ACHN (cell line): ENCODE data around the gene GPR171.
A peak's percentile ranks its signal among the peaks of the same experiment; 100 is the strongest.
"Not testable (repeated sequence)": the region's sequence is repeated elsewhere in the genome, so short reads cannot be mapped to it uniquely, and the experiment has no call there.

Experiments used
- DNase-seq: peaks from one replicate; pipeline ENCODE4 v3.0.0-alpha.2; 2015
- in situ Hi-C: cut with HindIII; loops from 2 replicates; pipeline ENCODE4 v1.10.0; 2017; ENCODE audit warnings: low sequenced_read_pairs, low pct_ligation_motif_present, low pct_unique_long_range_greater_than_20kb

GPR171 gene

DNA sequence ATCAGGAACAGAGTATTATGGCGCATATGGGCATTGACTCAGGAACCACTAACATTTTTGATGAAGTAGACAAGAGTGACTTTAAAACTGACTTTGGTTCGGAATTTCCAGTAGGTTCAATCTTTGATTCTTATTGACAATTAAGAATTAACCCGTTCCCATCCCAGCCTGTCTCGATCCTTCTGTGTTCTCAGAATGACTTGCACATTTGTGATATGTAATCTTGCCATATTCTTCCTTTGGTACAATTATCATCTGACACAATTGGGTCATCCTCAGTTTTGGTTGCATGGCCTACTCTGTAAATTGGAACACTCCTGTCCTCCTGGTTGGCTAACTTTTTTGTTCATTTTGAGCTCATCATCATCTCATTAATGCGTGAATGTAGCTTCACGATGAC is 10.5 kb downstream of the GPR171 start:
- in situ Hi-C loops = no loop called here
- no peak for DNase-seq

DNA sequence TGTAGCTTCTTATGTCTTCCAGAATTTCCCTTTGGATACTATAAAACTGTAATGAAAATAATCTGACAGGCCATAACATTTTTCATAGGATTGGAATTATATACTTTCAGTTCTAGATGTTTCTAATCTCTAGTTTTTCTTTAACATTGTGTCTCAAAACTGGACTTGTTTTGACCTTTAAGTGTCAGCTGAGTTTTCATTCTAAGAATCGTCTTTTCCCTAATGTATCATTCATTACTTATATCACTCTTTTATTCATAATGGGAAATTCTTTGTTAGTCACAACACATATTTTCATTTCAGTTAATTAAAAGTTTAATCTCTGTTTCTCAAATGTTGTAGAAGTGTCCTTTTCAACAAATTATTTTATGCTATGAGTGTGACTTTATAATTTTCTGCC is 11.9 kb downstream of the GPR171 start:
- DNase-seq = no peak
- in situ Hi-C loops = no loop called here

DNA sequence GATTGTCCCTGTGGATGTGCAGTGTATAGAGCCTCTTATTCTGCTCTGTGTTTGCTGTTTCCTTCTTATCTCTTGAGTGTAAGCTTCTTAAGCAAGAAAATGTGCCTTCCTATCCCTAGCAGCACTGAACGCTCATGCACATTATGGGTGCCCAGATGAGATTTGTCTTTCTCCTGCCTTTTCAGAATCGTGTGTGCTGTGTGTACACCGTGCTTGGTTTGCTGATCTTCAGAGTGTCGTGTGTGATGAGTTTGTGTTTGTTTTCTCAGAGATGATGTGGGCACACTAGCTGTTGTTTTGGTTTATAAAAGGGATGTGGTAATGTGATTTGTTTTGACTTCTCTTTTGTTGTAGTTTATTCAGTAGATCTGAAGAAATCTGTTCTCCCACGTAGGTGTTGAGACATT is 19.7 kb downstream of the GPR171 start:
- no peak for DNase-seq
- in situ Hi-C loops = no loop called here

DNA sequence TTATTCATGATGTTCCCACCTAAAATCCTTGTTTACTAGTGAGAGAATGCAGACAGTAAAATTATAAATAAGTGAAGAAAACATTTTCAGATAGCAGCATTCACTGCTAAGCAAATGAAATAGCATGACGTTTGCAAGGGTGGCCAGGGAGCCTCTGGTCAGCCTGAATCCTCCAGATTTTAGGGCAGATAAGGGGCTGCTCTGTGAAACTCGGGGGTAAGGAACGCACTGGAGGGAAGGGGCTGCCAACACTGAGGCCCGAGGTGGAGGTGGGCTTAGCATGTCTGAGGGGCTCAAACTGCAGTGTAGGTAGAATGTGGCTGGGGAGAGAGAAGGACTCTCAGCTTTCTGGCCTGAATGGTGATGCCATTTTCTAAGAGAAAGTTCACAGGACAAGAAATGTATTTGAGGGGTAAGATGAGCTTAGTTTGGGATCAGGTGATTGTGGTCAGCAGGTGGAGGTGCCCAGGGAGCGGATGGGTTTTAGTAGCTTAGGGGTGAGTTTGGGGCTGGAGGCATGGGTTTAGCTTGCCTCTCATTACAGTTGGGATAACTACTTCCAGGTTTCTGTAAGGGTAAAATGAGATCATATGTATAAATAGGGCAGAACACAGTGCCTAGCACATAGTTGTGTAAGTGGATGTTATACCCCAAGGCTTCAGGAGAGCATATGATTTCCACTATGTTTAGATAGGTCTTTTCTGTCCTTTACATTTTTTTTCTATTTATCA is 20.5 kb downstream of the GPR171 start:
- DNase-seq = no peak

DNA sequence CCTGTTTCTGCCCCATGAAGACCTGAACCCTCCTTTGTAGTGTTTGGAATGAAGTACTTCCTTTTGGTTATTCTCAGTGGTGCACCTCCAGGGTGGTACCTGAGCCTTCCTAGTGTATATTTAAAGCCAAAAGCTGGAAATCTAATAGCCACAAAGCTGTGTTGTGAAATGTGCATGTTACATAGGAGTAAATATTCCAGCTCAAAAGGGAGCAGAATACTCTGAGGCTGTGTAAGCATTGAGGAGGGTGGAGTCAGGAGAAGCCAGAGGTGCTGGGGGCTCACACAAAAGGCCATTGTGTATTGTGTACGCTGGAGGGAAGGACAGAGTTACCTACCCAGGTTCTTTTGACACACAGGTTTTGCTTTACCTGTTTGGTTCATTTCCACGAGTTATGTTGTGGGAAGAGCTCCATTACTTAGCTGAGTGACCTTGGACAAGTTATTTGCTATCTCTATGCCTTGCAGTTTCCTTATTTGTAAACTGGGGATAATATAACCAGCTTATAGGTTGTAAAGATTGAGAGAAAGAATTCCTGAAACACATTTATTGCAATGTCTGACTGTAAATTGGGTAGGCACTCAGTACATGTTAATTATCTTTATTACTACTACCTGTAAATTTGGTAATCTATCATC is 24.7 kb downstream of the GPR171 start:
- in situ Hi-C loops = no loop called here
- DNase-seq = no peak

More for the DNA sequence above, 20.5 kb downstream of the GPR171 start:
- in situ Hi-C loops = no loop called here

DNA sequence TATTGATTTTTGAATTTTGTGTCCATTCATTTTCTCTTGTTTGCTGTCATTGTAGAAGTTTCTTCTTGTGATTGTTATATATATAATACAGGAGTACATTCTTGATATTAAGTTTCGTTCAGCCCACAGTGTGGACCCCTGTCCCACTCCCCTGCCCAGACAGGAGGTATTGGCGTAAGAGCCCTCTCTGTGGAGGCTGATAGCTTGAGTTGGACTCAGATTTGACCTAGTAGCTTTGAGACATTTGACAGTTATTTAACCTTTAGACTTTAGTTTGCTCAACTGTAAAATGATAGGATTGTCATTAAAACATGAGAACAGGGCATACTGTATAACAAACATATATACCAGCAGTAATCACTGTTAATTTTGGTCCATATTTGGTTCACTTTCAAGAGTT is 27.1 kb downstream of the GPR171 start:
- no peak for DNase-seq
- in situ Hi-C loops = no loop called here

DNA sequence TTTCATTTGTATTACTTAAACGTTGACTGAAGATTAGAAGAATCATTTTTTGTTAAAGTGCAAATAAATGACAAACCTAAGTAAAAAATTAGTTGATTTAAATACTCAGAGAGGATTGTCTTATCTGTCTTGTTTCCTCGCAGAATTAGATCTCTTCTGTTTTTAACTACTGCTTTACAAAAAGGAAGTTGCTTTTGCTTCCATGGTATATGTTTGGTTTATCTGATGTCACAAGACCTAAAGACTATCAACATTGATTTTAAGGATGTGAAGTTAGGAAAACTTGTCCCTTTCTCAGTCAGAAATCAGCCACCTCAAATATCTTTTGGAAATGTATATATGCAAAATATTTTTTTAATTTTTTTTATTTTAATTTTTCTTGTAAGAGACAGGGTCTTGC is 28.7 kb downstream of the GPR171 start:
- no peak for DNase-seq
- in situ Hi-C loops = no loop called here

DNA sequence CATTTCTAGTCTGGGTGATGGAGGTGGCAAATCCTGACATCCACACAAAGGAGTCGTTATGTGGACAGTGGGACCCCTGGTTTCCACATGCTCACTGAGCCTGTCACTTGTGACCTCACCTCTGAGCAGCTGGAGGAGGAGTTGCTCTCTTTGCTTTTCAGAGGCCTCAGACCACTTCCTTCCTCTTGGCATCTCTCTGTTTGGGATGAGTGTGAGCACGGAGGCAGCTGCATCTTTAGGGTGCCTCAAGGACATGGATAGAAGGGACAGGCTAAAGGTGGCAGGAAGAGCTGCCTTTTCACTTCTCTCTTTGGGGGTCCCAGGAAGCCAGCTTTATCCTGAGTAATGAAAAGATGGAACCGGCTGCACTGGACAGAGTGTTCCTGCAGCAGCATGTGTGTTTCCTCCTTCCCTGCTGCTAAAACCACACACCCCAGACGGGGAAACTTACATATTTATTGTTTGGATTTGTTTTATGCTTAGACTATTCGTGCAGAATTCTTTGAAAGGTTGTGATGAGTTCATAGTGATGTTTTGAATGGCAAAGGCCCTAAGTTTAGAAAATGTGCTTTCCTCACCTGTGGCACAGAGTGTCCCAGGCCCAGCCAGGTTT is 31.8 kb downstream of the GPR171 start:
- in situ Hi-C loops = no loop called here
- no peak for DNase-seq

DNA sequence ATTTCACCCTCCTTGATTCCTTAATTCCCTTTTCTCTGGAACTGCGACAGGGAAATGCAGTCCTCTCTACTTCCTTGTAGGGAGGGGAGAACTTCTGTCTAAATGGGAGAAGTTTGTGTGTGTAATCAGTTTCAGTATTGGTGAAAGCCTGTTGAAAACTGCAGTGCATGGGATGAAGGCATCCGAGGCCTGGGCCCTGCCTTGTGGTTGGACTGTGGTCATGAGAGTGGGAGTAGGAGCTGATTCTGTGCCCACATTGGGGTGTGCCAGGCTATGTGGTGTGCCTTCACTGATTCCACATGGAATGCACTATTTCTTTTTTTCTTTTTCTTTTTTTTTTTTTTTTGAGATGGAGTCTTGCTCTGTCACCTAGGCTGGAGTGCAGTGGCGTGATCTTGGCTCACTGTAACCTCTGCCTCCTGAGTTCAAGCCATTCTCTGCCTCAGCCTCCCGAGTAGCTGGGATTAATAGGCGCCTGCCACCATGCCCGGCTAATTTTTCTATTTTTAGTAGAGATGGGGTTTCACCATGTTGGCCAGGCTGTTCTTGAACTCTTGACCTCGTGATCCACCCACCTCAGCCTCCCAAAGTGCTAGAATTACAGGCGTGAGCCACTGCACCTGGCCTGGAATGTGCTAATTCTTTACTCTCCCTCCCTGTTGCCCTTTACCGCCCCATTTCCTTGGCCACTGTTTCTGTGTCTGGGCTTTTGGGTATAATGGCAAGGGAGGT is 32.9 kb downstream of the GPR171 start:
- in situ Hi-C loops, DNase-seq: not testable (repeated sequence)

DNA sequence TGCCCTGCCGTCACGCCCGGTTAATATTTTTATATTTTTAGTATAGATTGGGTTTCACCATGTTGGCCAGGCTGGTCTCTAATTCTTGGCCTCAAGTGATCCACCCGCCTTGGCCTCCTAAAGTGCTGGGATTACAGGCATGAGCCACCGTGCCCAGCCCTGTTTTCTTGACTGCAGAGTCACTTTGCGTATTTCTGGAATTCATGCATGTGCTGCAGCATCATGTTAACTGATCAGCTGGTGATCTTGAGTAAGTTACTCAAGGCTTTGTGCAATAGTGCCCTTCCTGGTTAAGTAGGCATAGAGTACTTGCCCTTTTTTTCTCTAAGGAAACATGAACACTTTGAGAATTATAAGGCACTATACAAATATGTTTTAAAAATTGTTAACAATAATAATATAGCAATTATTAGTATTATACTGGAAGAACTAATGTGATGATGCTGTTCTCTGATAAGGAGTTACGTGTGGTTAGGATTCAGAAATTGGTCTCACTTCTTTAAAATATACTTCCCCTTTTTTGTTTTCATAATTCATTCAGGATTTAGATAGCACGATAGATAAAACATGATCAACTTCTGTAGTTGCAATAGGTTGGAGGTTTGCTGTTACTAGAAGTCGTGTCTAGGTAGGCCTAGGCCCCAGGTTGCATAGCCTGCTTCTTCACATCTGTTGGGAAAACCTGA is 33.6 kb downstream of the GPR171 start:
- in situ Hi-C loops = no loop called here
- DNase-seq = no peak

DNA sequence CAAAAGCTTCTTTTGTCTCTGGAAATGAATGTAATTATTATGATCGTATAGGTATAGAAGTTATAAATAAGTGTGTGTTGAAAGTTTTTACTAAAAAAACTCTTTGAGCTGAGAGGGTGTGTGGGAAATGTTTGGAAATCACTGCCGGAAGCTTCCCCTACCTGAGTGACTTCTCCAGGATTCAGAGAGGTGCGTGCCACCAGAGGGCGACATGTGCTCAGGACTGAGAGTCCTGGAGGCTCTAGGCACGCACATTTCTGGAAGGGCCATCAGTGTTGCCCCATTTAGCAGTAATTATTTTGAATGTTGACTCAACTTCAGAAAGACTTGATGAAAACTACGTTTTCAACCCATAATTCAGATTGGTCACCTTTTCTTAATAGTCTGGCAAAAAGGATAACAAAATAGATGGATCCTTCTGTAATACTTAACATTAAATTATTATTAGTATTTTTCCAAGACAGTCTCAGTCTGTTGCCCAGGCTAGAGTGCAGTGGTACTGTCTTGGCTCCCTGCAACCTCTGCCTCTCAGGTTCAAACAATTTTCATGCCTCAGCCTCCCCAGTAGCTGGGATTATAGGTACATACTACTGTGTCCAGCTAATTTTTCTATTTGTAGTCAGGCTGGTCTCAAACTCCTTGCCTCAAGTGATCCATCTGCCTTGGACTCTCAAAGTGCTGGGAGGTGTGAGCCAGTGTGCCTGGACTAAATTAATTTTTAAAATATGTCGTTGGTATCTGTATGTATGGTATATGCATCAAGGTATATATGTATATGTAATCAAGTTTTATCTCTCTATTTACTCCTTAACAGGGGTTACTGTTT is 34.5 kb downstream of the GPR171 start:
- in situ Hi-C loops = no loop called here
- DNase-seq = peak; percentile 62

DNA sequence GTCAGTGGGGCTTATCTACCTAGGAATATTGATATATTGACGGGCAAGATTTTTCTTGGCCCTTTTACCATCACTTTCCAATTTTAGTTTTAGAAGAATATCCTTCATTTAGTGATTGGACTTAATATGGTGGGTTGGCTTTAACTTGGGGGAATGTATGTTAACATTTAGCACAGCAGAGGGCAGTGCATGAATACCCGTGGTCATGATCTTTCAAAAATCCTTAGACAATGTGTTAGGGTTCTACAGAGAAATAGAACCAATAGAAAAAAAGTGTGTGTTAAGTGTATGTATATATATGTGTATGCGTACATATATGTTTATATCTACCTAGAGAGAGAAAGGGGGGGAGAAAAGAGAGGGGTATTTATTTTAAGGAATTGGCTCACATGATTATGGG is 36.9 kb downstream of the GPR171 start:
- no peak for DNase-seq
- in situ Hi-C loops = no loop called here

DNA sequence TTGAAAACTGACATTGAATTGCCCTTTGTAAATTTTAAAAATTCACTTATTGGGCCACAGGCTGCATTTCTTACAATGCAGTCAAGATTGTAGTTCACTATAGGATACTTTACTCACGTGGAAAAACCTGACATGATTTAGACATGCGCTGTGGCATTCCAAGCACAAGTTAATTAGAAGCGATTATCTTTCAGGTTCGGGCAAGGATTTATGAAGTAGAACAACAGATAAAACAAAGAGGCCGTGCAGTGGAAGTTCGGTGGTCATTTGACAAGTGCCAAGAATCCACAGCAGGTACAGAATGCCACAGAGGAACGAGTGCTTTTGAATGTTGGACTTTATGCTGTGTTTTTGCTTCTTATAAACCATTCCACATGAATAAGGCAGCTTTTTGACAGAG is 37.8 kb downstream of the GPR171 start:
- in situ Hi-C loops = no loop called here
- no peak for DNase-seq

DNA sequence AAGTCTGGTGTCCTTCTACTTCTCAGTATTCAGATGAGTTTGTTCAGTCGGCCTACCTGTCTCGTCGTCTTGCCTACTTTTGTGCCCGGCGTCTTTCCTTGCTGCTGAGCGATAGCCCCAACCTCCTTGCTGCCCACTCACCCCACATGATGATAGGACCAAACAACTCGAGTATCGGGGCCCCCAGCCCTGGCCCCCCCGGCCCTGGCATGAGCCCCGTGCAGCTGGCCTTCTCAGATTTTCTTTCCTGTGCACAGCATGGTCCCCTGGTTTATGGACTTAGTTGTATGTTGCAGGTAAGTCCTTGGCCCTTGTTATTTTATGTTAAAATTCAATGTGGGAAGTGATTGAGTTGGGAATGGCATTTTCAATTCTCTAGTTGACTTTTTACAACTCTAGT is 43.2 kb downstream of the GPR171 start:
- in situ Hi-C loops = no loop called here
- no peak for DNase-seq

DNA sequence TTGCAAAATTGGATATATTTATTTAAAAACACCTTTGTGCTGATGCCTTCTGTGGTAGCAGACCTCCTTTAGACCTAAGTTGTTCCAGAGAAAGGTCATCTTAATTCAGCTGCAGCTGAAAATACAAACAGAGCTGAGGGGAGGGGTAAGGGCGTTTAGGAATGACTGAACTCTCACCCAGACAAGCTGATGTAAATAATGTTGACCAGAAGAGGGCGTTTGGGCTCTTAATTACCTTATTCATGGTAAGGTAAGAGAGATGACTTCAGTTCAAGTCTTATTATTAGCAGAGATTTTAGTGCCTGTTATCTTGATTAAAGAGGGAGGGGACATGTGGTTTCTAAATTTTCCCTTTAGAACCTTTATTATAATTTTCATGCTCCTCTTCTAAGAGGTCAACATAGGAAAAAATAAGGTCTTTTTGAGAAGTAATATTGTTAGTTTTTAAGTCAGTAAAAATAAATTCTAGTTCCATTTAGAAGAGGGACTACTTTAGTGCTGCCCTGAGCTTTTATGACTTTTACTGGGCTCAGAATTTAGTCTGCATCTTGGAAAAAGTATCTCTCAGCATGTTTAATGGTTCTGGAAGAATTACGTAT is 46.3 kb downstream of the GPR171 start:
- DNase-seq = peak; percentile 64
- in situ Hi-C loops = no loop called here

DNA sequence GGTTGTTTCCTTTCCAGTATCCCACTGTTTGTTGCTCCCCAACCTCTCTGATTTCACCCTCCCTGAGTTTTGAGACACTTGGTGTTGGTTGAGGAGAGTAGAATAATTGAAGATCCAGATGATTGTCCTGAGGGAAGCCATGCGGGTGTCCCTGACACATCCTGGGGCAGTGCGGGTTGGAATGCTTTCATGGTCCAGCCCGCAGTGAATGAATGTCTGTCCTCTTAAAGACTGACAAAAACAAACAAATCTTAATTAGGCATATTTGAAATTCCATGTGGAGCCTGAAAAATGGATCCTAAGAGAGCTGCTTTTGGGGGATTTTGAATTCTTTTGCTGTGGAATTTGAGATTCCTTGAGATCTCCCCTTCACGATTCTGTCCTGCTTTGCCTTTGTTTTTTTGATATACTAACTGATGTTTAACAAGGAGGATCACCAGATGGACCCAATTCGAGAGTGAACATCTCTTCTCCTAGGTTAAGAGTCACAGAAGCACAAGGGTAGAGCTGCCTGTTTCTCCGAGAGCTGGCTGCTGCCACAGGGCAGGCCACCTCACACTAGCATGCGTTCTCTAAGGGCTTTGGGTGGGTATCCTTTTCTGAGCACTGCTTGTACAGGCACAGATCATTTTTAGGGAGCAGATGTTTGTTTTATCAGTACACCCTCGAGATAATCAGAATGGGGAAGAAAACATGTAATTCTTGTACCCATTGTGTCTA is 47.4 kb downstream of the GPR171 start:
- no peak for DNase-seq
- in situ Hi-C loops = no loop called here

DNA sequence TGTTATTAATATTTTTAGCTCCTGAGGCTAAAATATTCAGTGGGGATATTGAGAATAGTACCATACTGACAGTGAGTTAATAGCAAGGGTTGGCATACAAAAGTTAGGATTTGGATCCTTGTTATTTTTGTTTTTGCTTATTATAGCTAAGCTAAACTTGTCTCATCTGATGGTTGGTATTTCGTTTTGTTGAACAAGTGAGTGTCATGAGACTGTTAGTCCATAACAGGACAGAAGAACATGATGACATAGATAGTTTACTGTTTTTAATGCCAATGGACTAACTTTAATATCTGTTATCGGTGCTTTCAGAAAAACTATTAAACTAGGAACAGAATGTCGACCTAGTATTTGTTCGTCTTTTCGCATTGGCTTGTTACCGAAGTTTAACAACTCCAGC is 48.5 kb downstream of the GPR171 start:
- in situ Hi-C loops = no loop called here
- no peak for DNase-seq
